Aorta (tissue), 5 donors: ENCODE measurements around the gene CSNK2A1. TPM values are rescaled to one million over a fixed set of nuclear protein-coding genes. Genes with fewer than 3 reads are reported as not detected.
"Not testable (repeated sequence)": the region's sequence is repeated elsewhere in the genome, so short reads cannot be mapped to it uniquely, and the experiment has no call there.

Experiments used
- ATAC-seq: fragments of 200-7000 bp; cut with Tn5 transposase; one replicate; pipeline ENCODE4 v1.9.1; 2022; ENCODE audit warnings: moderate library complexity; ENCODE audit not compliant: low FRiP score
- DNase-seq, 2 donors: peaks; one replicate each; pipeline ENCODE4 v3.0.0-alpha.2; 2020
- H3K27ac ChIP-seq, 2 donors: one replicate each; pipeline ENCODE4 v1.5.1; 2013; ENCODE audit warnings: low read length in 2 of 2, mild to moderate bottlenecking in 2 of 2, moderate library complexity in 2 of 2, control low read depth in 1 of 2, inconsistent platforms in 1 of 2, low read depth in 1 of 2
- H3K27me3 ChIP-seq, 2 donors: one replicate each; pipeline ENCODE4 v1.6.1; 2013; ENCODE audit warnings: control low read depth in 1 of 2, low read length in 1 of 2, mild to moderate bottlenecking in 1 of 2, moderate library complexity in 1 of 2; ENCODE audit not compliant: insufficient read depth in 2 of 2, control insufficient read depth in 1 of 2
- H3K36me3 ChIP-seq, 2 donors: one replicate each; pipeline ENCODE4 v1.6.1; 2013; ENCODE audit warnings: control low read depth in 1 of 2, low read length in 1 of 2, mild to moderate bottlenecking in 1 of 2; ENCODE audit not compliant: insufficient read depth in 2 of 2, control insufficient read depth in 1 of 2
- H3K4me1 ChIP-seq, 2 donors: one replicate each; pipeline ENCODE4 v1.6.1; 2013; ENCODE audit warnings: low read length in 2 of 2, control low read depth in 1 of 2, mild to moderate bottlenecking in 1 of 2, moderate library complexity in 1 of 2; ENCODE audit not compliant: insufficient read depth in 2 of 2, control insufficient read depth in 1 of 2
- H3K4me3 ChIP-seq, 2 donors: one replicate each; pipeline ENCODE4 v1.5.1; 2013; ENCODE audit warnings: low read length in 2 of 2, control low read depth in 1 of 2, mild to moderate bottlenecking in 1 of 2
- H3K9me3 ChIP-seq: one replicate; pipeline ENCODE4 v1.6.1; 2013; ENCODE audit warnings: mild to moderate bottlenecking, low read length; ENCODE audit not compliant: control insufficient read depth
- WGBS, 2 donors: extraction: QIAGEN DNeasy Blood & Tissue Kit; methylation state at CpG; one replicate each; pipeline ENCODE4 v1.1.7; 2013; 5-methylcytosine and 5-hydroxymethylcytosine counted together
- intact Hi-C, 2 donors: fragments of 100-400 bp; cut with DNase I; formaldehyde crosslinking; loops; one replicate each; pipeline versions ENCODE4 v1.14.2 to v1.15.0; 2022
- polyA plus RNA-seq, 2 donors: library from polyadenylated mRNA; stranded (reverse); fragments of 200-250 nt; gene quantifications; one replicate each; pipeline ENCODE4 v1.2.3, GENCODE V29; 2013
- total RNA-seq, 2 donors: library from RNA; stranded (reverse); fragmentation: NEBNext Ultra II Directional; extraction: Animal tissue kit (Norgen Biotek cat#: 25700); gene quantifications; one replicate each; pipeline ENCODE4 v1.2.1, GENCODE V29; 2021
- donor health status: healthy with polysubstance abuse.
- donor health status: Bipolar disorder and iron deficiency.
- donor health status: DM: no; HTN: no; CAD: no.
- donor health status: DM: no; HTN: no; CAD: no.
- donor health status: DM: yes; HTN: yes; CAD: no.

CSNK2A1 gene
- total and polyA plus RNA-seq, 4 donors: 23.4 to 98.2 (median 50.6) TPM

DNA sequence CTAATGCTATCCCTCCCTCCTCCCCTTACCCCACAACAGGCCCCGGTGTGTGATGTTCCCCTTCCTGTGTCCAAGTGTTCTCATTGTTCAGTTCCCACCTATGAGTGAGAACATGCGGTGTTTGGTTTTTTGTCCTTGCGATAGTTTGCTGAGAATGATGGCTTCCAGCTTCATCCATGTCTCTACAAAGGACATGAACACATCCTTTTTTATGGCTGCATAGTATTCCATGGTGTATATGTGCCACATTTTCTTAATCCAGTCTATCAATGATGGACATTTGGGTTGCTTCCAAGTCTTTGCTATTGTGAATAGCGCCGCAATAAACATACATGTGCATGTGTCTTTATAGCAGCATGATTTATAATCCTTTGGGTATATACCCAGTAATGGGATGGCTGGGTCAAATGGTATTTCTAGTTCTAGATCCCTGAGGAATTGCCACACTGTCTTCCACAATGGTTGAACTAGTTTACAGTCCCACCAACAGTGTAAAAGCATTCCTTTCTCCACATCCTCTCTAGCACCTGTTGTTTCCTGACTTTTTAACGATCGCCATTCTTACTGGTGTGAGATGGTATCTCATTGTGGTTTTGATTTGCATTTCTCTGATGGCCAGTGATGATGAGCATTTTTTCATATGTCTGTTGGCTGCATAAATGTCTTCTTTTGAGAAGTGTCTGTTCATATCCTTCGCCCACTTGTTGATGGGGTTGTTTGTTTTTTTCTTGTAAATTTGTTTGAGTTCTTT is 35.5 kb upstream of the CSNK2A1 start:
- 92 to 96% methylated on average over 6 to 7 of the region's 8 CpGs for WGBS, 2 donors
- intact Hi-C loops, H3K36me3 ChIP-seq, DNase-seq, H3K27me3 ChIP-seq, H3K4me3 ChIP-seq, H3K27ac ChIP-seq, H3K9me3 ChIP-seq, H3K4me1 ChIP-seq, ATAC-seq: not testable (repeated sequence)

DNA sequence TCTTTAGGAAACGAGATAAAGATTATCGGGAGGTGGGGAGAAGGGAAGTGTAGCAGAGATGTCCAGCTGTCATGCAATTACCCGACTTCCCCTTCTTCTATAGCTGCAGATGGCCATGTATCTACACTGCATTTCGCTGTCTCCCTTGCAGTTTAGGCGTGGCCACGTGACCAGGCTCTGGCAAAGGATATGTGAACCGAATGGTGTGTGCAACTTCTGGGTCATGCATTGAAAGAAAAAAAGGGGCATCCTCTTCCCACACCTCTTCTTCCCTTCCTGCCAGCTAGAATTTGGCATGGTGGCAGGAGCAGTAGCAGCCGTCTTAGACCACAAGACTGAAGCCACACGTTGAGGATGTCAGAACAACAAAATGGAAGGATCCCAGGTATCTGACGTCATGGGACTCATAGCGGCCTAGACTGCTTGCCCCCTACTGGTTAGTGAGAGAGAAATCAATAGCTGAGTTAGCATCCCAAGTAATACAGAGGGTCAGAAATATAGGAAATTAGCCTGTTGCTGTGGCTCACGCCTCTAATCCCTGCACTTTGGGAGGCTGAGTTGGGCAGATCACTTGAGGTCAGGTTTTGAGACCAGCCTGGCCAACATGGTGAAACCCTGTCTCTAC is 33.7 kb upstream of the CSNK2A1 start:
- Histone ChIP-seq H3K4me1 (no peaks in the 10 kb centered on the region), H3K27ac (no peak overlapping the region), H3K36me3 (no peaks in the 10 kb centered on the region), H3K9me3 (peaks cover 1% of the 10 kb centered on the region), H3K27me3 (no peaks in the 10 kb centered on the region), H3K4me3 (no peak overlapping the region)
- DNase-seq: no peak
- intact Hi-C loops: no loop called here
- 73 to 77% methylated on average over 12 of the region's 12 CpGs for WGBS, 2 donors
- no peak for ATAC-seq

DNA sequence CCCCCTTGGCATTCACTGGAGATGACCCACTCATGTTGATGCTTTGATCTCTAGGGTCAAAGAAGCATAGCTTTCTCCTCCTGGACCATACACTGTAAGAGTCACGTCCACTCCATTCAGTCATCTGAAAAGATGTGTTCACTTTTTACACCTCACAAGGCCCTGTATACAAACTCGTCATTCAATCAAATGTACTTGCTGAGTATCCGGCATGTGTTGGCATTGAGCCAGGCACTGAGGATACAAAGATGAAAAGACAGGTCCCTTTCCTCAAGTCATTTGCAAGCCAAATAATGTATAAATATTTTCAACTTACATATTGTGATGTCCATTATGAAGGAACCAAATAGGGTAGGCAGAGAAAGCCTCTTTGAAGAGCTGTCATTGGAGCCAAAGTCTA is 32.6 kb upstream of the CSNK2A1 start:
- no peak for ATAC-seq

DNA sequence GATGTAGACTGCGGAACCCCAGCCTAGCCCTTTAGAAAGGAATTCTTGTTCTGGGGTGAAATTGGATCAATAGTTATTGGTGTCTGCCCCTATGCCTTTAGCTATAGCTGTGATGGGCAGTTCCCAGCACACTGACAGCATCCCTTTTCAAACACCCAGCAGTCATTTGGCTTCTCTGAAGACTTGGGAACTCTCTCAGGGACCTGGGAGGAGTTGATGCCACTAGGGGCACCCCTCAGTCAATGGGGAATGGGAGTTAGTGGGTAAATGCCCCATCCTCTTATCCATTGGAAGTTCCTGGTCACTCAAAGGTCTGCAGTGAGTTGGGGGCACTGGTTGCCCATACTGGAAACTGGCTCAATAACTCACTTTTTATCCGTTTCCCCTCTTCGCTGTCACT is 31.6 kb upstream of the CSNK2A1 start:
- H3K9me3 ChIP-seq: peaks cover 1% of the 10 kb centered on the region
- no peaks in the 10 kb centered on the region for H3K36me3 ChIP-seq
- H3K27ac ChIP-seq: no peak overlapping the region
- DNase-seq: no peak
- no peaks in the 10 kb centered on the region for H3K27me3 ChIP-seq
- H3K4me1 ChIP-seq: no peaks in the 10 kb centered on the region
- no peak for ATAC-seq
- 91 to 94% methylated on average over 3 of the region's 3 CpGs for WGBS, 2 donors
- intact Hi-C loops: no loop called here
- H3K4me3 ChIP-seq: no peak overlapping the region

More for the DNA sequence above, 32.6 kb upstream of the CSNK2A1 start:
- WGBS, 2 donors: 69 to 77% methylated on average over 3 of the region's 3 CpGs
- DNase-seq: no peak
- H3K9me3 ChIP-seq: peaks cover 1% of the 10 kb centered on the region
- H3K36me3 ChIP-seq: no peaks in the 10 kb centered on the region
- H3K4me1 ChIP-seq: no peaks in the 10 kb centered on the region
- H3K4me3 ChIP-seq: no peak overlapping the region
- H3K27ac ChIP-seq: no peak overlapping the region
- intact Hi-C loops: no loop called here
- H3K27me3 ChIP-seq: no peaks in the 10 kb centered on the region

DNA sequence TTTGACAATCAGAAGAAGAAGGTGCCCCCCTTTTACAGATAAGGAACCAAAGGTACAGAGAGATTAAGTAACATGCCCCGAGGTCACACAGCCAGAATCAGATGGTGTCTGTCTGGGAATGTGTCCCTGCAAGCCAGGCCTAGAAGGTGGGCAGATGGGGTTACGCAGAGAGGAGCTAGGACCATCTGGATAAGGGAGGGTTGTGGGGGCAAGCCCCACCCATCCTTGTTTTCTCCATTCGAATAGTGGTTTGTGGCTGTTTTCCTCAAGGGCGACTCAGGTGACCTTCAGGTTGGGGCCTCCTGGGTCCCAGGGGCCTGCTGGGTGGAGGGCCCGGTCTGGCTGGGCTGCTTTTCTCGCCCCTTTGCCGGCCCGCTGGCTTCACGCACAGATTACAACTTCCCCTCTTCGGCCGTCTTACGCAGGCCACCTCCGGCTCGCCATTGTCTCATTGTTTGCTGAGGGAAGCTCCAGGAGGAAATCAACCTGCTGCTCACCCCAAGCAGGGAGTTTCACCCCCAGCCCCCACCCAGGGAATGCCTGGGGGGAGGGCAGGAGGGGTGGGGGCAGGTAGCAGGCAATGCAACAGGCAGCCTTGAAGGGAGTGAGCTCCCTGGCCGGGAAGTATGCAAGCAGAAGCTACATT is 30.8 kb upstream of the CSNK2A1 start:
- no peak overlapping the region for H3K27ac ChIP-seq
- intact Hi-C loops: no loop called here
- DNase-seq: no peak
- H3K36me3 ChIP-seq: no peaks in the 10 kb centered on the region
- ATAC-seq: no peak
- no peak overlapping the region for H3K4me3 ChIP-seq
- H3K9me3 ChIP-seq: peaks cover 1% of the 10 kb centered on the region
- no peaks in the 10 kb centered on the region for H3K4me1 ChIP-seq
- 71 to 79% methylated on average over 15 of the region's 15 CpGs for WGBS, 2 donors
- no peaks in the 10 kb centered on the region for H3K27me3 ChIP-seq

DNA sequence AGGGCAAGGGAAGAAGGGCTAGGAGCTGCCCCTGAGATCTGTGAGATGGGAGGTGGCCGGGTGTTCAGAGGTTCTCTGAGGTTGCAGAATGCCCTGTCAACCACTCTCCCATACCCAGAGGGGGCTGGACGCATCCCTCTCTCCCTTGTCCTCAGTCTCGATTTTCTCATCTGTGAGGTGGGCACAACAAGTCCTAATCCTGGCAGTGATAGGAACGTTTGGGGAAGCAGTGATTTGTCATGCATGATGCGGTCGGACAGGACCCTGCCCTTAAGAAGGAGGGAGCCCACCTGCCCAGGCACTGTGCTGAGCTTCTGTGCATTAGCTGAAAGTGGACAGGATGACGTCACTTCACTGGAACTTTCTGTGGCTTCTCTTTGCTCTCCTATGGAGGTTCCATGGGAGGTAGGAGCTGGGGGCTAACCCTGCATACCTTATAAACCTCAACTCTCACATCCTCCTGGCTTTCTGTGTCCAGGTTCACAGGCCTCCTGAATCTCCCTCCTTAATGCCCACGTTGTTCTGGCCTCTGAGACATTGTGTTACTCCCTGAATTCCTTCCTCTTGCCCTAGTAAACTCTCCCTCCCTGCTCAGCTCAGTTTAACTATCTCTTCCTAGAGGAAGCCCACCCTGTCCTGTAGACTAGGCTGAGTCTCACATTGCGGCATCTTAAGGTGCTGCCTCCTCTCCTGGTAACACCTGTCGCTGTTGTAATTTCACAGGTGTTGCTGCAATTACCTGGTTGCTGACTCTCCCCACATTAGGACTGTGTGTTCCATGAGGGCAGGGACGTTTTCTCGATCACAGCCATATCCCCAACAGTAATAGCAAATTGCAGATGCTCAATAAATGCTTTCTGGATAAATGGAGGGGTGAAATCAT is 30.1 kb upstream of the CSNK2A1 start:
- H3K4me1 ChIP-seq: no peaks in the 10 kb centered on the region
- intact Hi-C loops: no loop called here
- no peak overlapping the region for H3K27ac ChIP-seq
- no peak for DNase-seq
- no peak for ATAC-seq
- H3K4me3 ChIP-seq: no peak overlapping the region
- 71 to 74% methylated on average over 12 of the region's 12 CpGs for WGBS, 2 donors
- H3K36me3 ChIP-seq: no peaks in the 10 kb centered on the region
- no peaks in the 10 kb centered on the region for H3K27me3 ChIP-seq
- peaks cover 1% of the 10 kb centered on the region for H3K9me3 ChIP-seq

DNA sequence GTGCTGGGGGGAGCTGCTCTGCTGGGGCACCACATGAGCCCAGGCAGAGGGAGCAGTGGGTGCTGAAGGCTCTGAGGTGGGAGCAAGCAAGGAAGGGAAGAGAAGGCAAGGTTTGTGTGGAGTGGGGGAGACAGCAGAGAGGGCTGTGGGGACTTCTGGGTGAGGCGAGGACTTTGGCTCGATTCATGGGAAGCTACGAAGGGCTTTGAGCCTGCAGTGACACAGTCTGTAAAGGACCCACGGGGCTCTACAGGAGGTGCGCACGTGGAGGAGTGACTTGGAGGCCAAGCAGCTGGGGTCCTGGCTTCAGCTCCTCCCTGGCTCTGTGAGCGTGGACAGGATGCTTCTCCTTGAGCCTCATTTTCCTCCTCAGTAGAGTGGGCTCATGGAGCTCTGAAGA is 29.1 kb upstream of the CSNK2A1 start:
- DNase-seq (no peak), ATAC-seq (no peak)
- intact Hi-C loops: no loop called here
- WGBS, 2 donors: 33 to 39% methylated on average over 7 of the region's 7 CpGs
- no peak overlapping the region for H3K27ac ChIP-seq
- no peaks in the 10 kb centered on the region for H3K4me1 ChIP-seq
- H3K27me3 ChIP-seq: no peaks in the 10 kb centered on the region
- H3K36me3 ChIP-seq: no peaks in the 10 kb centered on the region
- peaks cover 1% of the 10 kb centered on the region for H3K9me3 ChIP-seq
- no peak overlapping the region for H3K4me3 ChIP-seq

DNA sequence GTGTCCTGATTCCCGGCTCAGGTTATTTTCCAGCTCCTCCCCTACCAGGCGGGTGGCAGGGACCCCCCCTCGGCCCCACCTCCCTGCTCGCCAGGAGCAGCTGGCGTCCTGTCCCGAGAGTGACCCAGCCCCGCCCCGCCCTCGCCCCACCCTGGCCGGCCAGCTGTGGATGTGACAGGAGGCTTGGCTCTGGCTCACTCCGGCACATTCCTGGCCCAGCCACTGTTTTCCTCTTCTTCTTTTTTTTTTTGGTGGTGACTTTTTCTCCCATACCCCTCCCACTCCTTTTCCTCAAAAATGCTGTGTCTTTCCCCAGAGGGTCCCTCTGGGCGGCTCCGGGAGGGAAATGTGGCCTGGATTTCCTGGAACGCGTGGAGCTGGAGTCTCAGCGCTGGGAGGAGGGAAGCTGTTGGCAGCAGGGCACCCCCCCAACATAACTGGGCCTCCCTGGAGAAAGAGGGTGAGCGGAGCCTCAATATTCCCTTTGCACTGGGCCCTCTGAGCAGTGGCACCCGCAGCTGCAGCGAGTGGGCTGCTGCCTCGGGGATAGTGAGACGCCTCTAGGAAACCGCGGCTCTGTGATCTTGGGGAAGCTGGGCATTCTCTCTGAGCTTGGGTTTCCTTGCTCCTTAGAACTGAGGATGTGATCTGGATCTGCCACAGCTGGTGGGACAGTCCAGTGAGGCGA is 28.3 kb upstream of the CSNK2A1 start:
- WGBS, 2 donors: 2 to 5% methylated on average over 22 to 24 of the region's 24 CpGs
- no peaks in the 10 kb centered on the region for H3K4me1 ChIP-seq

More for the DNA sequence above, 28.3 kb upstream of the CSNK2A1 start:
- Histone ChIP-seq H3K9me3 (no peaks in the 10 kb centered on the region), H3K27me3 (no peaks in the 10 kb centered on the region), H3K4me3 (no peak overlapping the region), H3K27ac (no peak overlapping the region), H3K36me3 (no peaks in the 10 kb centered on the region)
- peak; percentile 57 to 83 for DNase-seq
- ATAC-seq: peak; percentile 47
- intact Hi-C loops: no loop called here
